Measurements from ENCODE around the gene PLXNB3. TPM values are rescaled to one million over a fixed set of nuclear protein-coding genes. Genes with fewer than 3 reads are reported as not detected.
"Not testable (repeated sequence)": the region's sequence is repeated elsewhere in the genome, so short reads cannot be mapped to it uniquely, and the experiment has no call there.

PLXNB3 gene
- total RNA-seq, 1 experiment from 2014 or later = 0.16 TPM

- H3K36me3 ChIP-seq (ENCODE audit: control insufficient read depth, insufficient read depth, low read length) = no peaks in the 10 kb centered on the region
- no peaks in the 10 kb centered on the region for H3K9me3 ChIP-seq
- H3K4me3 Mint-ChIP-seq (ENCODE audit: unreplicated experiment) = peak overlapping the region; percentile 33
- intact Hi-C loops (cut with micrococcal nuclease; ENCODE audit: unreplicated experiment) = no loop called here
- no peaks in the 10 kb centered on the region for H3K27me3 ChIP-seq (replicated peaks; ENCODE audit: control insufficient read depth, insufficient read depth, low read length)
- no peak for DNase-seq
- no peak overlapping the region for H3K4me3 ChIP-seq (ENCODE audit: low read depth, low read length)
- TF ChIP-seq CTCF (IDR thresholded peaks at IDR 0.05; ENCODE audit: insufficient read depth in 1 of 2, low read depth in 1 of 2, low read length in 1 of 2, severe bottlenecking in 1 of 2, unreplicated experiment in 1 of 2) = no peak
- H3K4me1 ChIP-seq = peaks cover 13% of the 10 kb centered on the region
- no TSS peak for BruUV-seq (replicated peaks)
- no peaks in the 10 kb centered on the region for H3K9me3 Mint-ChIP-seq (ENCODE audit: unreplicated experiment)
- no peaks in the 10 kb centered on the region for H3K4me1 Mint-ChIP-seq (ENCODE audit: low read depth, unreplicated experiment)
- ChIA-PET POLR2A (no interaction called here), CTCF (no interaction called here)
- H3K27ac Mint-ChIP-seq (ENCODE audit: unreplicated experiment) = no peak overlapping the region
- no peaks in the 10 kb centered on the region for H3K27me3 Mint-ChIP-seq (ENCODE audit: insufficient read depth, unreplicated experiment)
- peaks cover 17% of the 10 kb centered on the region for H3K36me3 Mint-ChIP-seq (ENCODE audit: insufficient read depth, unreplicated experiment)
Observed at GRCh38 chrX:153727123-153727931, 36.7 kb upstream of the PLXNB3 start.

- Mint-ChIP-seq H3K9me3 (ENCODE audit: unreplicated experiment) (no peaks in the 10 kb centered on the region), H3K4me1 (ENCODE audit: low read depth, unreplicated experiment) (no peaks in the 10 kb centered on the region), H3K4me3 (ENCODE audit: unreplicated experiment) (no peak overlapping the region), H3K36me3 (ENCODE audit: insufficient read depth, unreplicated experiment) (peaks cover 11% of the 10 kb centered on the region), H3K27me3 (ENCODE audit: insufficient read depth, unreplicated experiment) (no peaks in the 10 kb centered on the region), H3K27ac (ENCODE audit: unreplicated experiment) (no peak overlapping the region)
- Histone ChIP-seq H3K9me3 (no peaks in the 10 kb centered on the region), H3K4me1 (peaks cover 8% of the 10 kb centered on the region; the same call in 1 of the 2 replicates), H3K36me3 (ENCODE audit: control insufficient read depth, insufficient read depth, low read length) (no peaks in the 10 kb centered on the region), H3K27me3 (replicated peaks; ENCODE audit: control insufficient read depth, insufficient read depth, low read length) (no peaks in the 10 kb centered on the region), H3K4me3 (ENCODE audit: low read depth, low read length) (no peak overlapping the region)
- no TSS peak for BruUV-seq (replicated peaks)
- ChIA-PET POLR2A (no interaction called here), CTCF (no interaction called here)
- no peak for DNase-seq
- intact Hi-C loops (cut with micrococcal nuclease; ENCODE audit: unreplicated experiment) = no loop called here
- TF ChIP-seq CTCF (IDR thresholded peaks at IDR 0.05; ENCODE audit: insufficient read depth in 1 of 2, low read depth in 1 of 2, low read length in 1 of 2, severe bottlenecking in 1 of 2, unreplicated experiment in 1 of 2) = no peak
Observed at GRCh38 chrX:153728095-153728494, 36.0 kb upstream of the PLXNB3 start.

- CTCF ChIA-PET = no interaction called here
- no peak for DNase-seq
- Histone ChIP-seq H3K4me1 (peaks cover 8% of the 10 kb centered on the region; the same call in 1 of the 2 replicates), H3K36me3 (ENCODE audit: control insufficient read depth, insufficient read depth, low read length) (no peaks in the 10 kb centered on the region), H3K4me3 (ENCODE audit: low read depth, low read length) (no peak overlapping the region), H3K27me3 (replicated peaks; ENCODE audit: control insufficient read depth, insufficient read depth, low read length) (no peaks in the 10 kb centered on the region), H3K9me3 (no peaks in the 10 kb centered on the region)
- H3K9me3 Mint-ChIP-seq (ENCODE audit: unreplicated experiment) = no peaks in the 10 kb centered on the region
- no peaks in the 10 kb centered on the region for H3K27me3 Mint-ChIP-seq (ENCODE audit: insufficient read depth, unreplicated experiment)
- no TSS peak for BruUV-seq (replicated peaks)
- peaks cover 8% of the 10 kb centered on the region for H3K36me3 Mint-ChIP-seq (ENCODE audit: insufficient read depth, unreplicated experiment)
- intact Hi-C loops (cut with micrococcal nuclease; ENCODE audit: unreplicated experiment) = no loop called here
- no peak overlapping the region for H3K27ac Mint-ChIP-seq (ENCODE audit: unreplicated experiment)
- POLR2A ChIA-PET = no interaction called here
- no peak for TF ChIP-seq CTCF (IDR thresholded peaks at IDR 0.05; ENCODE audit: insufficient read depth in 1 of 2, low read depth in 1 of 2, low read length in 1 of 2, severe bottlenecking in 1 of 2, unreplicated experiment in 1 of 2)
- H3K4me3 Mint-ChIP-seq (ENCODE audit: unreplicated experiment) = no peak overlapping the region
- no peaks in the 10 kb centered on the region for H3K4me1 Mint-ChIP-seq (ENCODE audit: low read depth, unreplicated experiment)
Observed at GRCh38 chrX:153728951-153729631, 35.0 kb upstream of the PLXNB3 start.

GRCh38 chrX:153730115-153730514 is 33.9 kb upstream of the PLXNB3 start:
- H3K4me1 ChIP-seq; H3K4me3 ChIP-seq (ENCODE audit: low read depth, low read length); H3K4me3 Mint-ChIP-seq (ENCODE audit: unreplicated experiment); CTCF ChIA-PET; H3K4me1 Mint-ChIP-seq (ENCODE audit: low read depth, unreplicated experiment); H3K36me3 ChIP-seq (ENCODE audit: control insufficient read depth, insufficient read depth, low read length); BruUV-seq (replicated peaks); DNase-seq; H3K9me3 Mint-ChIP-seq (ENCODE audit: unreplicated experiment); H3K27me3 ChIP-seq (replicated peaks; ENCODE audit: control insufficient read depth, insufficient read depth, low read length); intact Hi-C loops (cut with micrococcal nuclease; ENCODE audit: unreplicated experiment); H3K9me3 ChIP-seq; H3K36me3 Mint-ChIP-seq (ENCODE audit: insufficient read depth, unreplicated experiment); POLR2A ChIA-PET; H3K27me3 Mint-ChIP-seq (ENCODE audit: insufficient read depth, unreplicated experiment); H3K27ac Mint-ChIP-seq (ENCODE audit: unreplicated experiment): not testable (repeated sequence)
